GM12878 (cell line): ENCODE results near the gene PRKAR2B. TPM values are rescaled to one million over a fixed set of nuclear protein-coding genes. Genes with fewer than 3 reads are reported as not detected.

Experiments used
- ATAC-seq: fragments of 200-7000 bp; cut with Tn5 transposase; 3 replicates; pipeline ENCODE4 v1.9.1; 2020; ENCODE audit warnings: mild to moderate bottlenecking, moderate library complexity
- BruUV-seq: library from RNA; stranded (reverse); fragments of 400-500 nt; replicated peaks from 2 replicates; lab custom pipeline; 2021; lab: Mats Ljungman, UMichigan
- CTCF ChIA-PET: fragments of 300-600 bp; sonication (Branson Sonifier 250); formaldehyde crosslinking; extraction: SDS; loops from one replicate; lab custom pipeline; 2021; ENCODE audit warnings: inconsistent platforms; lab: Yijun Ruan, JAX
- POLR2A ChIA-PET: fragments of 350-600 bp; formaldehyde crosslinking; extraction: SDS; loops from one replicate; lab custom pipeline; 2021; ENCODE audit warnings: inconsistent platforms; lab: Charles Lee
- RAD21 ChIA-PET: fragments of 300-600 bp; sonication (Branson Sonifier 250); formaldehyde crosslinking; loops from one replicate; lab custom pipeline; 2023; ENCODE audit warnings: antibody characterized with exemption; ENCODE audit not compliant: unreplicated experiment; lab: Charles Lee
- SMC1A ChIA-PET: fragments of 300-600 bp; sonication (Branson Sonifier 250); formaldehyde crosslinking; loops from one replicate; lab custom pipeline; 2023; ENCODE audit not compliant: unreplicated experiment, uncharacterized antibody; lab: Charles Lee
- DNase-seq: peaks from one replicate; pipeline ENCODE4 v3.0.0-alpha.2; 2011; ENCODE audit warnings: low read depth, low spot score
- FAIRE-seq: peaks from 3 replicates; lab custom pipeline; 2011; peaks lifted over from hg19 to GRCh38; lab: Jason Lieb, UNC
- H2AFZ ChIP-seq: 2 replicates; pipeline ENCODE4 v1.6.0; 2011; ENCODE audit warnings: low read depth, low read length, control low read depth; ENCODE audit not compliant: control insufficient read depth
- H3K27ac ChIP-seq: 2 replicates; pipeline ENCODE4 v1.5.1; 2011; ENCODE audit warnings: control low read depth; ENCODE audit not compliant: control insufficient read depth, insufficient read depth
- H3K27me3 ChIP-seq, 2 experiments: replicated peaks in 1 of 2; 2 replicates each; pipeline versions ENCODE4 v1.6.0 to v1.6.1; 2011; ENCODE audit warnings: low read length in 1 of 2; ENCODE audit not compliant: control insufficient read depth in 2 of 2, insufficient read depth in 2 of 2
- H3K36me3 ChIP-seq, 2 experiments: 2 replicates each; pipeline ENCODE4 v1.5.1; 2011; ENCODE audit warnings: low read length in 1 of 2; ENCODE audit not compliant: control insufficient read depth in 2 of 2, insufficient read depth in 2 of 2
- H3K4me1 ChIP-seq: 2 replicates; pipeline ENCODE4 v1.6.1; 2011; ENCODE audit warnings: mild to moderate bottlenecking, low read length, moderate library complexity, mixed read lengths; ENCODE audit not compliant: control insufficient read depth, insufficient read depth
- H3K4me2 ChIP-seq: 2 replicates; pipeline ENCODE4 v1.6.0; 2011; ENCODE audit warnings: control low read depth; ENCODE audit not compliant: control insufficient read depth, insufficient read depth
- H3K4me3 ChIP-seq: fragments of 200-600 bp; sonication (generic); 2 replicates; pipeline ENCODE4 v1.5.1; 2016
- H3K79me2 ChIP-seq: 2 replicates; pipeline ENCODE4 v1.6.0; 2011; ENCODE audit warnings: low read length; ENCODE audit not compliant: control insufficient read depth, insufficient read depth
- H3K9ac ChIP-seq: 2 replicates; pipeline ENCODE4 v1.8.0; 2011; ENCODE audit warnings: low read length, control low read depth, mixed read lengths; ENCODE audit not compliant: control insufficient read depth, insufficient read depth
- H3K9me3 ChIP-seq: replicated peaks from 3 replicates; pipeline ENCODE4 v1.5.1; 2011; ENCODE audit warnings: mild to moderate bottlenecking, low read length; ENCODE audit not compliant: control insufficient read depth, insufficient read depth
- H4K20me1 ChIP-seq: 2 replicates; pipeline ENCODE4 v1.6.0; 2011; ENCODE audit not compliant: control insufficient read depth, insufficient read depth
- CBX3 ChIP-seq: fragments of 200-600 bp; sonication (generic); IDR thresholded peaks from 2 replicates; pipeline ENCODE4 v1.6.1; 2016; ENCODE audit warnings: low read depth, borderline replicate concordance
- FOXK2 ChIP-seq: fragments of 450-650 bp; IDR thresholded peaks from 2 replicates; pipeline ENCODE4 v1.6.1; 2017; ENCODE audit warnings: mild to moderate bottlenecking, moderate library complexity
- HDAC2 ChIP-seq: fragments of 200-600 bp; sonication (generic); IDR thresholded peaks from 2 replicates; pipeline ENCODE4 v1.6.1; 2017
- MEF2A ChIP-seq: IDR thresholded peaks from 2 replicates; pipeline ENCODE4 v1.6.1; 2011; ENCODE audit warnings: low read depth, mild to moderate bottlenecking, low read length, moderate library complexity; ENCODE audit not compliant: insufficient read depth
- NFYA ChIP-seq: IDR thresholded peaks from 2 replicates; pipeline ENCODE4 v1.6.1; 2011; ENCODE audit warnings: low read depth, mild to moderate bottlenecking, low read length, improper control_type of control experiment, borderline replicate concordance
- NR2F1 ChIP-seq: fragments of 450-650 bp; conservative IDR thresholded peaks from 2 replicates; pipeline ENCODE4 v1.6.1; 2017; ENCODE audit warnings: mild to moderate bottlenecking
- TARDBP ChIP-seq: IDR thresholded peaks from 2 replicates; pipeline ENCODE4 v1.6.1; 2016; ENCODE audit warnings: borderline replicate concordance
- ZNF207 ChIP-seq: fragments of 450-650 bp; IDR thresholded peaks from 2 replicates; pipeline ENCODE4 v1.6.1; 2014; ENCODE audit warnings: antibody characterized with exemption, mild to moderate bottlenecking, borderline replicate concordance
- WGBS: methylation state at CpG from one replicate; pipeline ENCODE4 v1.1.6; 2016; ENCODE audit warnings: low lambda C conversion rate; ENCODE audit not compliant: insufficient replicate concordance, insufficient coverage; ENCODE audit errors: missing lambda C conversion rate; 5-methylcytosine and 5-hydroxymethylcytosine counted together
- in situ Hi-C: fragments of 300-500 bp; cut with MboI; formaldehyde crosslinking; loops from 9 replicates; pipeline ENCODE4 v1.14.3; 2018; ENCODE audit warnings: mixed read lengths
- intact Hi-C: fragments of 100-400 bp; cut with micrococcal nuclease; formaldehyde crosslinking; loops from one replicate; pipeline ENCODE4 v1.14.2; 2022; ENCODE audit not compliant: unreplicated experiment
- polyA plus RNA-seq, 11 experiments: library from polyadenylated mRNA; depleted of rRNA in 4 of 11; unstranded in 6 of 11; stranded (reverse) in 5 of 11; fragments of >200 nt; fragmentation: Nextera tagmentation in 4 of 11; fragmentation: Illumina TruSeq in 1 of 11; extraction: Ambion mirVana in 4 of 11; extraction: Trizol in 1 of 11; gene quantifications; 1 replicate in 1 of 11; 2 replicates in 10 of 11; pipeline versions ENCODE4 v1.2.1 to v1.2.3, GENCODE V29; 2011 to 2016; ENCODE audit warnings: inconsistent platforms in 2 of 11, missing spikeins in 2 of 11, low read depth in 1 of 11
- total RNA-seq, 4 experiments: library from RNA; depleted of rRNA in 3 of 4; stranded (reverse); fragments of >200 nt in 3 of 4; fragmentation: Illumina TruSeq in 1 of 4; extraction: Trizol in 1 of 4; gene quantifications; 2 replicates each; pipeline versions ENCODE4 v1.2.1 to v1.2.3, GENCODE V29; 2013 to 2021
- TF ChIP-seq, protein P1 (sequence below): fragments of 450-650 bp; IDR thresholded peaks from 2 replicates; pipeline ENCODE4 v1.6.1; 2017; ENCODE audit warnings: antibody characterized with exemption, mild to moderate bottlenecking, moderate library complexity
- TF ChIP-seq, protein P2 (sequence below), 3 experiments: IDR thresholded peaks in 2 of 3; conservative IDR thresholded peaks in 1 of 3; 2 replicates each; pipeline ENCODE4 v1.5.1; 2011; ENCODE audit warnings: low read depth in 3 of 3, low read length in 3 of 3, mild to moderate bottlenecking in 3 of 3, control low read depth in 2 of 3, moderate library complexity in 2 of 3, inconsistent platforms in 1 of 3, mixed read lengths in 1 of 3; ENCODE audit not compliant: control insufficient read depth in 2 of 3, insufficient read depth in 1 of 3; ENCODE audit errors: extremely low read depth in 1 of 3
- TF ChIP-seq, protein P3 (sequence below): fragments of 450-650 bp; IDR thresholded peaks from 2 replicates; pipeline ENCODE4 v1.6.1; 2017; ENCODE audit warnings: mild to moderate bottlenecking
- TF ChIP-seq, protein P4 (sequence below): IDR thresholded peaks from 2 replicates; pipeline ENCODE4 v1.6.1; 2011; ENCODE audit warnings: borderline replicate concordance, low read depth, mild to moderate bottlenecking, moderate library complexity, low read length; ENCODE audit not compliant: insufficient read depth, poor library complexity, severe bottlenecking
- TF ChIP-seq, protein P5 (sequence below): fragments of 450-650 bp; IDR thresholded peaks from 2 replicates; pipeline ENCODE4 v1.6.1; 2017; ENCODE audit warnings: low read depth, mild to moderate bottlenecking, moderate library complexity

PRKAR2B gene
- total and polyA plus RNA-seq, 10 of the 15 experiments (the other 5 are each of a cell fraction or from before 2014, with no cell fraction given), result 0.01 to 0.18 (median 0.04) TPM; not detected in 4

DNA sequence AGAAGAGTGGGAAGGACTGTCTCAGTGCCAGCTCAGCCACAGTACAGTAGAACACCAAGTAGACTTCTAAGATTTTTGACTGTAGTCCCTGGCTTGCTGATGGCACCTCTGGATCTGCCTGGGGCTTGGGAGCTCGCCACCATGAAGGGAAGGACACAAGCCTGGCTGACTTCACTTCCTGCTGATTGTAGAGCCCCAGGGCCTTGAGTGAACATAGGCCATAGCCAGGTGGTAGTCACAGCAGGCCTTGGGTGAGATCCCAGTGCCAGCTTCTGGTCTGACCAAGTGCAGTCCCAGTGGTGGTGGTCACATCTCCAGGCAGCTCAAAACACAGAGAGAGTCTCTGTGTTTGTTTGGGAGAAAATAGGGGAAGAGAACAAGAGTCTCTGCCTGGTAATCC lies 66.7 kb downstream of the PRKAR2B start (continued):
- TF ChIP-seq, protein P1, sequence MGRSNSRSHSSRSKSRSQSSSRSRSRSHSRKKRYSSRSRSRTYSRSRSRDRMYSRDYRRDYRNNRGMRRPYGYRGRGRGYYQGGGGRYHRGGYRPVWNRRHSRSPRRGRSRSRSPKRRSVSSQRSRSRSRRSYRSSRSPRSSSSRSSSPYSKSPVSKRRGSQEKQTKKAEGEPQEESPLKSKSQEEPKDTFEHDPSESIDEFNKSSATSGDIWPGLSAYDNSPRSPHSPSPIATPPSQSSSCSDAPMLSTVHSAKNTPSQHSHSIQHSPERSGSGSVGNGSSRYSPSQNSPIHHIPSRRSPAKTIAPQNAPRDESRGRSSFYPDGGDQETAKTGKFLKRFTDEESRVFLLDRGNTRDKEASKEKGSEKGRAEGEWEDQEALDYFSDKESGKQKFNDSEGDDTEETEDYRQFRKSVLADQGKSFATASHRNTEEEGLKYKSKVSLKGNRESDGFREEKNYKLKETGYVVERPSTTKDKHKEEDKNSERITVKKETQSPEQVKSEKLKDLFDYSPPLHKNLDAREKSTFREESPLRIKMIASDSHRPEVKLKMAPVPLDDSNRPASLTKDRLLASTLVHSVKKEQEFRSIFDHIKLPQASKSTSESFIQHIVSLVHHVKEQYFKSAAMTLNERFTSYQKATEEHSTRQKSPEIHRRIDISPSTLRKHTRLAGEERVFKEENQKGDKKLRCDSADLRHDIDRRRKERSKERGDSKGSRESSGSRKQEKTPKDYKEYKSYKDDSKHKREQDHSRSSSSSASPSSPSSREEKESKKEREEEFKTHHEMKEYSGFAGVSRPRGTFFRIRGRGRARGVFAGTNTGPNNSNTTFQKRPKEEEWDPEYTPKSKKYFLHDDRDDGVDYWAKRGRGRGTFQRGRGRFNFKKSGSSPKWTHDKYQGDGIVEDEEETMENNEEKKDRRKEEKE, result no peak
- TF ChIP-seq, protein P2, sequence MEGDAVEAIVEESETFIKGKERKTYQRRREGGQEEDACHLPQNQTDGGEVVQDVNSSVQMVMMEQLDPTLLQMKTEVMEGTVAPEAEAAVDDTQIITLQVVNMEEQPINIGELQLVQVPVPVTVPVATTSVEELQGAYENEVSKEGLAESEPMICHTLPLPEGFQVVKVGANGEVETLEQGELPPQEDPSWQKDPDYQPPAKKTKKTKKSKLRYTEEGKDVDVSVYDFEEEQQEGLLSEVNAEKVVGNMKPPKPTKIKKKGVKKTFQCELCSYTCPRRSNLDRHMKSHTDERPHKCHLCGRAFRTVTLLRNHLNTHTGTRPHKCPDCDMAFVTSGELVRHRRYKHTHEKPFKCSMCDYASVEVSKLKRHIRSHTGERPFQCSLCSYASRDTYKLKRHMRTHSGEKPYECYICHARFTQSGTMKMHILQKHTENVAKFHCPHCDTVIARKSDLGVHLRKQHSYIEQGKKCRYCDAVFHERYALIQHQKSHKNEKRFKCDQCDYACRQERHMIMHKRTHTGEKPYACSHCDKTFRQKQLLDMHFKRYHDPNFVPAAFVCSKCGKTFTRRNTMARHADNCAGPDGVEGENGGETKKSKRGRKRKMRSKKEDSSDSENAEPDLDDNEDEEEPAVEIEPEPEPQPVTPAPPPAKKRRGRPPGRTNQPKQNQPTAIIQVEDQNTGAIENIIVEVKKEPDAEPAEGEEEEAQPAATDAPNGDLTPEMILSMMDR (IDR thresholded peaks at IDR 0.05 in 2 of 3, conservative IDR thresholded peaks at IDR 0.05 in 1 of 3; ENCODE audit: control insufficient read depth in 2 of 3, extremely low read depth in 1 of 3, insufficient read depth in 1 of 3, low read depth in 3 of 3, low read length in 3 of 3), result no peak
- TF ChIP-seq ZNF207, result no peak
- TF ChIP-seq NFYA, result no peak

DNA sequence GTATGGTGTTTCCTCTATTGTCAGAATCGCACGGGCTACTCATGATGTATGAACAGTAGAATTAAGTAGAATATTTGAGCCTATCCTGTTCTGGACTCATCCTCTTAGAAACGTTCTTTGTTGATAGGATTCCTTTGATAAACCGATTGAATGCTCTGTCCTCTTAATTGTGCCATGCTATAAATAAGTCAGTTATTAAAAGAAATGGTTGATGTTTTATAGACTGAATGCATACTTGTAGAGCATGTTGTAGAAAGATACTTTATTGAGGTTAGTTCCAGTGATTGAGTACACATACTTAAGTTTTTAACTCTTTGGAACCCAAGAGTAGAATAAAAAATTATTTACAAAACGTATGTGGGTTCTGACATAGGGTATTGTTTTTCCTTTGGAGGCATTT lies 69.4 kb downstream of the PRKAR2B start:
- intact Hi-C loops, result no loop called here
- ATAC-seq (no peak), DNase-seq (no peak), FAIRE-seq (no peak)
- SMC1A ChIA-PET, result interaction anchor here (1.6 kb wide), 1 partner anchor 9 kb away, joined by 3 read pairs; no protein-coding TSS in a partner anchor
- Histone ChIP-seq H3K4me2 (no peak overlapping the region), H3K9ac (no peak overlapping the region), H3K9me3 (no peaks in the 10 kb centered on the region), H3K79me2 (no peaks in the 10 kb centered on the region), H2AFZ (no peak overlapping the region), H4K20me1 (no peaks in the 10 kb centered on the region), H3K4me3 (no peak overlapping the region), H3K36me3 (no peaks in the 10 kb centered on the region), H3K27ac (no peak overlapping the region), H3K27me3 (no peaks in the 10 kb centered on the region), H3K4me1 (no peaks in the 10 kb centered on the region)
- BruUV-seq, result no TSS peak
- RAD21 ChIA-PET, result no interaction called here
- POLR2A ChIA-PET, result no interaction called here
- CTCF ChIA-PET, result no interaction called here
- in situ Hi-C loops, result no loop called here
- 75% methylated on average over 5 of the region's 5 CpGs for WGBS
- TF ChIP-seq, protein P3, sequence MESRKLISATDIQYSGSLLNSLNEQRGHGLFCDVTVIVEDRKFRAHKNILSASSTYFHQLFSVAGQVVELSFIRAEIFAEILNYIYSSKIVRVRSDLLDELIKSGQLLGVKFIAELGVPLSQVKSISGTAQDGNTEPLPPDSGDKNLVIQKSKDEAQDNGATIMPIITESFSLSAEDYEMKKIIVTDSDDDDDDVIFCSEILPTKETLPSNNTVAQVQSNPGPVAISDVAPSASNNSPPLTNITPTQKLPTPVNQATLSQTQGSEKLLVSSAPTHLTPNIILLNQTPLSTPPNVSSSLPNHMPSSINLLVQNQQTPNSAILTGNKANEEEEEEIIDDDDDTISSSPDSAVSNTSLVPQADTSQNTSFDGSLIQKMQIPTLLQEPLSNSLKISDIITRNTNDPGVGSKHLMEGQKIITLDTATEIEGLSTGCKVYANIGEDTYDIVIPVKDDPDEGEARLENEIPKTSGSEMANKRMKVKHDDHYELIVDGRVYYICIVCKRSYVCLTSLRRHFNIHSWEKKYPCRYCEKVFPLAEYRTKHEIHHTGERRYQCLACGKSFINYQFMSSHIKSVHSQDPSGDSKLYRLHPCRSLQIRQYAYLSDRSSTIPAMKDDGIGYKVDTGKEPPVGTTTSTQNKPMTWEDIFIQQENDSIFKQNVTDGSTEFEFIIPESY, result no peak
- TF ChIP-seq, protein P4, sequence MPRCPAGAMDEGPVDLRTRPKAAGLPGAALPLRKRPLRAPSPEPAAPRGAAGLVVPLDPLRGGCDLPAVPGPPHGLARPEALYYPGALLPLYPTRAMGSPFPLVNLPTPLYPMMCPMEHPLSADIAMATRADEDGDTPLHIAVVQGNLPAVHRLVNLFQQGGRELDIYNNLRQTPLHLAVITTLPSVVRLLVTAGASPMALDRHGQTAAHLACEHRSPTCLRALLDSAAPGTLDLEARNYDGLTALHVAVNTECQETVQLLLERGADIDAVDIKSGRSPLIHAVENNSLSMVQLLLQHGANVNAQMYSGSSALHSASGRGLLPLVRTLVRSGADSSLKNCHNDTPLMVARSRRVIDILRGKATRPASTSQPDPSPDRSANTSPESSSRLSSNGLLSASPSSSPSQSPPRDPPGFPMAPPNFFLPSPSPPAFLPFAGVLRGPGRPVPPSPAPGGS, result no peak
- TF ChIP-seq CBX3 (no peak), NR2F1 (no peak), HDAC2 (no peak), FOXK2 (no peak), MEF2A (no peak), TARDBP (no peak)
- TF ChIP-seq, protein P5, sequence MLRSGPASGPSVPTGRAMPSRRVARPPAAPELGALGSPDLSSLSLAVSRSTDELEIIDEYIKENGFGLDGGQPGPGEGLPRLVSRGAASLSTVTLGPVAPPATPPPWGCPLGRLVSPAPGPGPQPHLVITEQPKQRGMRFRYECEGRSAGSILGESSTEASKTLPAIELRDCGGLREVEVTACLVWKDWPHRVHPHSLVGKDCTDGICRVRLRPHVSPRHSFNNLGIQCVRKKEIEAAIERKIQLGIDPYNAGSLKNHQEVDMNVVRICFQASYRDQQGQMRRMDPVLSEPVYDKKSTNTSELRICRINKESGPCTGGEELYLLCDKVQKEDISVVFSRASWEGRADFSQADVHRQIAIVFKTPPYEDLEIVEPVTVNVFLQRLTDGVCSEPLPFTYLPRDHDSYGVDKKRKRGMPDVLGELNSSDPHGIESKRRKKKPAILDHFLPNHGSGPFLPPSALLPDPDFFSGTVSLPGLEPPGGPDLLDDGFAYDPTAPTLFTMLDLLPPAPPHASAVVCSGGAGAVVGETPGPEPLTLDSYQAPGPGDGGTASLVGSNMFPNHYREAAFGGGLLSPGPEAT, result no peak
